Ascending aorta (tissue), 2 donors: ENCODE results near the gene NGFR. TPM values are rescaled to one million over a fixed set of nuclear protein-coding genes. Genes with fewer than 3 reads are reported as not detected.

Experiments used
- DNase-seq, 2 donors: peaks; one replicate each; pipeline ENCODE4 v3.0.0-alpha.2; 2019; ENCODE audit warnings: low spot score in 2 of 2
- H3K27ac ChIP-seq, 2 donors: fragments of 200-600 bp; sonication (generic); one replicate each; pipeline ENCODE4 v1.5.1; 2016 to 2017; ENCODE audit warnings: mild to moderate bottlenecking in 1 of 2
- H3K27me3 ChIP-seq: fragments of 200-600 bp; sonication (generic); one replicate; pipeline ENCODE4 v1.5.1; 2017
- H3K36me3 ChIP-seq, 2 donors: fragments of 200-600 bp; sonication (generic); one replicate each; pipeline ENCODE4 v1.5.1; 2016
- H3K4me1 ChIP-seq, 2 donors: fragments of 200-600 bp; sonication (generic); one replicate each; pipeline ENCODE4 v1.5.1; 2016 to 2017; ENCODE audit warnings: mild to moderate bottlenecking in 1 of 2
- H3K4me3 ChIP-seq, 2 donors: fragments of 200-600 bp; sonication (generic); one replicate each; pipeline ENCODE4 v1.5.1; 2016 to 2017; ENCODE audit warnings: mild to moderate bottlenecking in 1 of 2
- H3K9me3 ChIP-seq, 2 donors: fragments of 200-600 bp; sonication (generic); one replicate each; pipeline ENCODE4 v1.5.1; 2016
- intact Hi-C: fragments of 100-400 bp; cut with DNase I; formaldehyde crosslinking; loops from one replicate; pipeline ENCODE4 v1.15.1; 2023
- total RNA-seq: library from RNA; depleted of rRNA; stranded (reverse); fragments of >200 nt; gene quantifications from one replicate; pipeline ENCODE4 v1.1.0, GENCODE V29; 2016
- TF ChIP-seq, protein P1 (sequence below), 3 experiments: fragments of 200-600 bp in 2 of 3; fragments of 450-650 bp in 1 of 3; sonication (generic) in 2 of 3; IDR thresholded peaks; one replicate each; pipeline ENCODE4 v1.5.1; 2016 to 2019; ENCODE audit warnings: antibody characterized with exemption in 3 of 3, mild to moderate bottlenecking in 1 of 3, moderate library complexity in 1 of 3

Gene NGFR
- total RNA-seq, 1 donor from 2014 or later, result 53.0 TPM

DNA sequence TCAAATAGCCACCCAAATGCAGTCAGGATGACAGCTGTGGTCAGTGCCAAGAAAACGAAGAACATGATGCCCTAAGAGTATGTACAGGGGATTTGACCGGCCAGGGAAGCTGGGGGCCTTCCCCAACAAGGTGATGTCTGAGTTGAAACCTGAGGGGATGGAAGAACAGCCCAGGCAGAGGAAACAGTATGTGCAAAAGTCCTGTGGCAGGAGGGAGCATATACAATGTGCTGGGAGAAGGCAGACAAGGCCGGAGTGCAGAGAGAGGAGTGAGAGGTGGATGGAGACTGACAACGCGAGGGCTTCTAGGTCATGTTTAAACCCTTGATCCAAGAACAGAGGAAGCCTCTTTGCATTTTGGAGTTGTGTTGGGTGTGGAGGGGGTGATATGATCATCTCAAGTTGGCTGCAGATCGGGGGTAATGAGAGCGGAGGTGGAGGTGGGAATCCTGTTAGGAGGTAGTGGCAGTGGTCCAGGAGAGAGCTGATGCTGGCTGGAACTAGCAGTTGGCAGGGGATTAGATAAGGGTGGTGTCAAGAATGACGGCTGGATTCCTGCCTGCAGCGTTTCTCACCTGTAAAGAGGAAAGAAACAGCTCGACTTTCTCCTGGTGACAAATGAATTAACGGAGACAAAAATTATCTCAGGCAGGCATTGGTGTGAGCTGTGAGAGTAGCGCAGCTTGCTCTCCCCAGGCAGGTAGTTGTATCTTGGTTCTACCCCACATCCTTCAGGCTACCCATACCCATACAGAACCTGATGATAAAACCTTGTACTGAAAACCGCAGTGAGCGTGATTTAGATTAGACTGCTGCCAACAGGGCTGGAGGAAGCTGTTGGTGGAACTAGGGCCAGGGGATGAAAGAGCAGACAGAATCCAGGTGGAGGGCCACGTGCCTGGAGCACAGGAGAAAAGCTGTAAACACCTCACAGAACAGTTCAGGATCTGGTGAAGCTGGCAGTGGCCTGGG, 37.2 kb upstream of the NGFR start:
- no peak for DNase-seq
- Histone ChIP-seq H3K4me1 (no peaks in the 10 kb centered on the region), H3K27me3 (no peaks in the 10 kb centered on the region), H3K9me3 (no peaks in the 10 kb centered on the region), H3K4me3 (no peak overlapping the region), H3K27ac (no peak overlapping the region), H3K36me3 (no peaks in the 10 kb centered on the region)
- intact Hi-C loops, result no loop called here
- TF ChIP-seq, protein P1, sequence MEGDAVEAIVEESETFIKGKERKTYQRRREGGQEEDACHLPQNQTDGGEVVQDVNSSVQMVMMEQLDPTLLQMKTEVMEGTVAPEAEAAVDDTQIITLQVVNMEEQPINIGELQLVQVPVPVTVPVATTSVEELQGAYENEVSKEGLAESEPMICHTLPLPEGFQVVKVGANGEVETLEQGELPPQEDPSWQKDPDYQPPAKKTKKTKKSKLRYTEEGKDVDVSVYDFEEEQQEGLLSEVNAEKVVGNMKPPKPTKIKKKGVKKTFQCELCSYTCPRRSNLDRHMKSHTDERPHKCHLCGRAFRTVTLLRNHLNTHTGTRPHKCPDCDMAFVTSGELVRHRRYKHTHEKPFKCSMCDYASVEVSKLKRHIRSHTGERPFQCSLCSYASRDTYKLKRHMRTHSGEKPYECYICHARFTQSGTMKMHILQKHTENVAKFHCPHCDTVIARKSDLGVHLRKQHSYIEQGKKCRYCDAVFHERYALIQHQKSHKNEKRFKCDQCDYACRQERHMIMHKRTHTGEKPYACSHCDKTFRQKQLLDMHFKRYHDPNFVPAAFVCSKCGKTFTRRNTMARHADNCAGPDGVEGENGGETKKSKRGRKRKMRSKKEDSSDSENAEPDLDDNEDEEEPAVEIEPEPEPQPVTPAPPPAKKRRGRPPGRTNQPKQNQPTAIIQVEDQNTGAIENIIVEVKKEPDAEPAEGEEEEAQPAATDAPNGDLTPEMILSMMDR (IDR thresholded peaks at IDR 0.05), result no peak

DNA sequence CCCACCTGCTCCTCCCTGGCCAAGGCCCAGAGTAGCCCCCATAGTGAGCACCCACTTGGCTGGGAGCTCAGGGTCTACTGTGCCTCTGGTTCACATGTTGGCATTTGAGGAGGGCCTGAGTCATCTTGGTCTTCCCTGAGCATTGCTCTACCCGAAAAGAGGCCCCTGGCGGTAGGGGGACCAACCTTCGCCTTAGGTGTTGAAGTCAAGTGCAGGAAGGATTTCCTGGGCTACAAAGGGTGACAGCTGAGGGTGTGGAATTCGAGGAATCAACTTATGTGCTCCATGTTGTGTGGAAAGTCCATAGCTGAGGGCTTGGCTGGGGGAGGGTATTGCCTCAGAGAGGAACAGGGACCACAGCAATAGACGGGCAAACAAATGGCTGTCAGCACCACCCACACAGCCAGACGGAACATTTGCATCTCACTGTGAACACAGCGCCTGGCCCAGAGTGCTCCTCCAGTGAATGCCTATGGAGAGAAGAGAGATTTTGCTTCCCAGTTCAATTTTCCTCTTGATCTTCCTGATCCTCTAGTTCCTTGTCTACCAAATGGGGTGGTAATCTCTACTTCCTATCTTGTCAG, 35.6 kb upstream of the NGFR start:
- TF ChIP-seq, protein P1 (IDR thresholded peaks at IDR 0.05), result no peak
- Histone ChIP-seq H3K4me3 (no peak overlapping the region), H3K4me1 (no peaks in the 10 kb centered on the region), H3K27ac (no peak overlapping the region), H3K36me3 (no peaks in the 10 kb centered on the region), H3K27me3 (no peaks in the 10 kb centered on the region), H3K9me3 (no peaks in the 10 kb centered on the region)
- DNase-seq, result no peak
- intact Hi-C loops, result no loop called here

DNA sequence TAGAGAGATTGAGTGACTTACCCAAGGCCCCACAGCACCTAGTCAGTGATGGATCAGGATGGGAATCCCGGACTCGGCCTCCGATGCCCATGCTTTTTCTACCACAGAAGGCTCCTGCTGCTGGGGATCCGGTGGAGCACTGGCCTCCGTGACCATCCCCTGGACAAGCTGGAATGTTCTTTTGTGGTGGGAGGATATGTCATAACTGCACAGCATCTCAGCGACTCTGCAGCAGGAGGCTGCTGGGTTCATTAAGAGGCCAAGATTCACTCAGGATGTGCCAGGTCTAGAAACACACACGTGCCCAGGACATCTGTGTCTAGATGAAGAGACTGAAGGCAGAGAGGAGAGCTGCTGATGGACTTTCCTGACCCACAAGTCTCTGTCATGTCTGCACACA, 34.7 kb upstream of the NGFR start:
- Histone ChIP-seq H3K27ac (no peak overlapping the region), H3K36me3 (no peaks in the 10 kb centered on the region), H3K4me1 (no peaks in the 10 kb centered on the region), H3K27me3 (no peaks in the 10 kb centered on the region), H3K4me3 (no peak overlapping the region), H3K9me3 (no peaks in the 10 kb centered on the region)
- TF ChIP-seq, protein P1 (IDR thresholded peaks at IDR 0.05), result no peak
- no peak for DNase-seq
- intact Hi-C loops, result no loop called here

DNA sequence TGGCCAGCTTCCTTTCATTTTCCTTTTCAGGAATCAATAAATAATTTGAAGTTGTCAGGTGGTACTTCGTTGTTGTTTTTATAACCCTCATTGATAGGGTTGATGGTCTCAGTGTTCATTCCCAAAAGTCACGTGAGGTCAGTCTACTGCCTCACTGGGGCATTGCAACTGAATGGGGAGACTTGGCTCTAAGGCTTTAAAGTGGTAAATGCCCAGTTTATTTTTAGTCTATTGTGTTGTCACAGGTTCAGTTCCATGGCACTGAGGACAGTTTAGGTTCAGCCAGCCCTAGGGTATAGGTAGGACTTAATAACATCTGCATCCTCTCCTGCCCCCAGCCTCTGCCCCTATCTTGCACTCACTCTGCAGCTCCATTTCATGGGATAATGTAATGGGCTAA, 33.5 kb upstream of the NGFR start:
- DNase-seq, result no peak
- Histone ChIP-seq H3K9me3 (no peaks in the 10 kb centered on the region), H3K4me3 (no peak overlapping the region), H3K27ac (no peak overlapping the region), H3K27me3 (no peaks in the 10 kb centered on the region), H3K4me1 (no peaks in the 10 kb centered on the region), H3K36me3 (no peaks in the 10 kb centered on the region)
- intact Hi-C loops, result no loop called here
- TF ChIP-seq, protein P1 (IDR thresholded peaks at IDR 0.05), result no peak

DNA sequence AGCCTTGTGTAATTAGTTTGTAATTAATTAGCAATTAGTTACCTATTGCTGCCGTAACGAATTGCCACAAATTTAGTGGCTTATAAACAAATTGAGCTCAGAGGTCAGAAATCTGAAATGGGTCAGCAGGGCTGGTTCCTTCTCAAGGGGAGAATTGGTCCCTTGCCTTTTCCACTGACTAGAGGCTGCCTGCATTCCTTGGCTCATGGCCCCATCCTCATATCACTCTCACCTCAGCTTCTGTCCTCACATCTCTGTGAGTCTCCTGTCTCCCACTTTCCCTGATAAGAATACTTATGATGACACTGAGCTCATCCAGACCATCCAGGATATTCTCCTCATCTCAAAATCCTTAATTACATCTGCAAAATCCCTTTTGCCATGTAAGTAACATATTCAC, 31.0 kb upstream of the NGFR start:
- intact Hi-C loops, result no loop called here
- TF ChIP-seq, protein P1 (IDR thresholded peaks at IDR 0.05), result no peak
- H3K27me3 ChIP-seq, result no peaks in the 10 kb centered on the region

More for the DNA sequence above, 31.0 kb upstream of the NGFR start:
- DNase-seq, result no peak
- Histone ChIP-seq H3K4me3 (no peak overlapping the region), H3K9me3 (no peaks in the 10 kb centered on the region), H3K36me3 (no peaks in the 10 kb centered on the region), H3K4me1 (no peaks in the 10 kb centered on the region), H3K27ac (no peak overlapping the region)
